GM12875 (cell line): ENCODE measurements around the gene CADM1.

ENCODE experiments used
- H3K4me3 ChIP-seq: one replicate; pipeline ENCODE4 v1.5.1; 2011; ENCODE audit warnings: low read depth, low read length, control low read depth
- TF ChIP-seq, protein P1 (sequence below): IDR thresholded peaks from 2 replicates; pipeline ENCODE4 v1.5.1; 2011; ENCODE audit warnings: low read depth, mild to moderate bottlenecking, control low read depth, inconsistent platforms, low read length, moderate library complexity, borderline replicate concordance; ENCODE audit not compliant: insufficient read depth

Gene CADM1

GRCh38 chr11:115220423-115220822 is 283.8 kb downstream of the CADM1 start:
- no peak overlapping the region for H3K4me3 ChIP-seq
- TF ChIP-seq, protein P1, sequence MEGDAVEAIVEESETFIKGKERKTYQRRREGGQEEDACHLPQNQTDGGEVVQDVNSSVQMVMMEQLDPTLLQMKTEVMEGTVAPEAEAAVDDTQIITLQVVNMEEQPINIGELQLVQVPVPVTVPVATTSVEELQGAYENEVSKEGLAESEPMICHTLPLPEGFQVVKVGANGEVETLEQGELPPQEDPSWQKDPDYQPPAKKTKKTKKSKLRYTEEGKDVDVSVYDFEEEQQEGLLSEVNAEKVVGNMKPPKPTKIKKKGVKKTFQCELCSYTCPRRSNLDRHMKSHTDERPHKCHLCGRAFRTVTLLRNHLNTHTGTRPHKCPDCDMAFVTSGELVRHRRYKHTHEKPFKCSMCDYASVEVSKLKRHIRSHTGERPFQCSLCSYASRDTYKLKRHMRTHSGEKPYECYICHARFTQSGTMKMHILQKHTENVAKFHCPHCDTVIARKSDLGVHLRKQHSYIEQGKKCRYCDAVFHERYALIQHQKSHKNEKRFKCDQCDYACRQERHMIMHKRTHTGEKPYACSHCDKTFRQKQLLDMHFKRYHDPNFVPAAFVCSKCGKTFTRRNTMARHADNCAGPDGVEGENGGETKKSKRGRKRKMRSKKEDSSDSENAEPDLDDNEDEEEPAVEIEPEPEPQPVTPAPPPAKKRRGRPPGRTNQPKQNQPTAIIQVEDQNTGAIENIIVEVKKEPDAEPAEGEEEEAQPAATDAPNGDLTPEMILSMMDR = no peak

- TF ChIP-seq, protein P1 = no peak
Measured at GRCh38 chr11:115219376-115219775, 284.8 kb downstream of the CADM1 start.

DNA sequence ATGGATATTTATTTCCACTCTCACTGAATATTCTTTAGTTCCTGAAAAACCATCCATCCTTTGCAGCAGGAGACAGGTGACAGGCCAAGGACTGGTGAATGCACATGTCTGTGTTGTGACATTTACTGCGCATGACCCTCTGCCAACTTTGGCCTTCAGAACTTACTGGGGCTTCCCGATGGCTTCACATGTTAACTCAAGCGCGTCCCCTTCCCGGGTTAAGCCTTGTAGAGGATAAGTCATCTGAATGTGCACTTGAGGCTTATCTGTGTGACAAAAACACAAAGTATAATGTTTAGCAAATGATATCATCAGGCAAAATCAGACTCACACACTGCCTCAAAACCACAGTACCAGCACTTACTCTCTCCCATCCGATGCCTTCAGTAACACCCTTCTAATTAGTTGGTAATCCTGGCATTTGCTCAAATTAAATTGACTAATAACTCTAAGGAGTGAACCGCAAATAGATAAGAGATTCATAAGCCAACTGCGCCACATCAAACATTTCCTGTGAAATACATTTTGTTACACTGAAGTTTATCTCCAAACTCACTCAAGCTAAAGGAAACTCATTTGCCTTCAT is 286.4 kb downstream of the CADM1 start:
- TF ChIP-seq, protein P1 = no peak
- no peak overlapping the region for H3K4me3 ChIP-seq

More at GRCh38 chr11:115219376-115219775, 284.8 kb downstream of the CADM1 start:
- no peak overlapping the region for H3K4me3 ChIP-seq

DNA sequence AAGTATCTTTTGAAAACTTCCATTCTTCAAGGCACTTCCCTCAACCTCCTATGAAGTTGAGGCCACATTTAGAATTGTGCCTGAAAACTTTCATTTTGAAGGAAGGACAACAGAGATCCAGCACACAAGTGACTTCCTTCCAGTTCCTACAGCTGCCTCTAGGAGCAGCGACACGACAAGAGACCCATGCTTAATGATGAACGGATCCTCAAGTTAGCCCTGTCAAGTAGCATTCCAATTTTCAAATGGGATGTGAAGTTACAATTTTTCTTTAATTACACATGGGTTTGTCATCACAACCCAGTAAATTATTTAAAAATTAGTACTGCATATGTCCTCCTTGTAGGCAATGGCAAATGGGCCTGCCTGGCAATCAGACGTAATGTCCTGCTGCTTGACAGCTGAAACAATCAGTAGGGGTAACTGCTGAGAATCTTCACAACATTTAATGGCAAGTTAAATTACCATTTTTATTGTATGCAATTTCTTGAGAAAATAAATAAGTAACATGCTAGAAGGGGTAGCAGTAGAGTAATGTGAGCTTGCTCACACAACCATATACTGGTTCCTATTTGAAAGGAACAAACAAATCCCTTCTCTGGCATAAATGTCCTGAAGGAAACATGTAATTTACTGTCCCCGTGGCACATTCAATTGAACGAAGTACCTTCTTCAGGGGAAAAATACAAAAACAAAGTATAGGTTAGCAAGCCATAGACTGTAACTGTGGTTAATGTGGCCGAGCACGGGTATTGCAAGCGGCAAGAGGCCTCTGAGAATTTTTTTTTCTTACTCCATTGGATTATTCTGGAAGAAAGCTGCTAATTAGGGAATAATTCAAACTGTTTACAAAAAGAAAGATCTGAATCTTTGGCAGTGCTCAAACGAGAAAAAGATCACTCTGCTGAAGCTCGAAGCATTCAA is 288.3 kb downstream of the CADM1 start:
- no peak overlapping the region for H3K4me3 ChIP-seq
- TF ChIP-seq, protein P1 = peak; percentile 54; the same call in 1 of the 2 replicates

DNA sequence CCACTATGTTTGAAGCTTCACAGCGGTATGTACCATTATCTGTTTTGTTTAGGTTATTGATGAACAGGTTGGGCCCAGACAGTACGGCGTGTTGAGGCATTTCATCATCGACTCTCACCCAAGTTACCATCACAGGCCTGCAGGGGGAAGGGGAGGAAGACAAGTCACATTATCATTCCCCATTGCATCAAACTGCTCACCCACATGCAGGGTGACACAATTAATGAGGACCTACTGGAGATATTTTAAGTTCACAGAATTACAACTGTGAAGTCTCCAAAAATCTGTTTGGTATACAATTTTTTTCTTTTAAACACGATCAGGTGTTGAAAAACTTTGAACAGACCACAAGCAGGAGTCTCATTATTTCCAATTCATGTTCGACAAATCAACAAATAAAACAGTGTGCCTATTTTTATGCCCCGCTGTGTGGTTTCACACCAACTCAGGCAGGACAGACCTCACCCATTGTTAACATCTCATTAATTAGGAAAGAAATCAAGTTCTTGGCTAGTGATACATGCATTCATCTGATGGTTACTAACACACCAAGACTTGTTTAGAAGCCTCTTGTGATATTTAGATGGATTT is 289.5 kb downstream of the CADM1 start:
- TF ChIP-seq, protein P1 = no peak

DNA sequence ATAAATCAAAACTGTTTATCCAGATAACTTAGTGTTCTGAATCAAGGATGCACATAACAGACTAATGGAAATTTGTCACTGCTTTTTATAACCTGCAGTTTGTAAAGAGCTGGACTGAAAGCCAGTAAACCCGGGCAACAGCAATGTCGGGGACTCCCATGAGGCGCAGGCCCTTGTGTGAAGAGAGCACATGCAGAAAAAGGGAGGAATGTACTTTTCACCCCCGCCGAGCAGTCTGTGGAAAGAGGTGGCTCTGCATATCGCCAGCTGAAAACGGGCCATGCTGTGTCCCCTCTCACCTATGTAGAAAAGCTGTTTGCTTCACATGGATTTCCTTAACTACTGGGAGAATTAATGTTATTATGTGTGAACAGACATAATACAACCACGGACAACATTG is 291.2 kb downstream of the CADM1 start:
- no peak overlapping the region for H3K4me3 ChIP-seq
- TF ChIP-seq, protein P1 = no peak

More for the DNA sequence above, 289.5 kb downstream of the CADM1 start:
- no peak overlapping the region for H3K4me3 ChIP-seq
